GM12878 (cell line): Measurements from ENCODE around the gene NDUFS4. TPM values are rescaled to one million over a fixed set of nuclear protein-coding genes. Genes with fewer than 3 reads are reported as not detected.

ENCODE experiments used
- ATF3 ChIP-seq: IDR thresholded peaks from 2 replicates; pipeline ENCODE4 v1.6.1; 2011; ENCODE audit warnings: low read depth, mild to moderate bottlenecking, low read length, moderate library complexity, borderline replicate concordance; ENCODE audit errors: extremely low read depth
- CEBPZ ChIP-seq: fragments of 150-350 bp; IDR thresholded peaks from 2 replicates; pipeline ENCODE4 v1.6.1; 2016; ENCODE audit warnings: low read depth, low read length
- ESRRA ChIP-seq: IDR thresholded peaks from 2 replicates; pipeline ENCODE4 v1.6.1; 2012; ENCODE audit warnings: mild to moderate bottlenecking, low read length, improper control_type of control experiment
- NFIC ChIP-seq: IDR thresholded peaks from 2 replicates; pipeline ENCODE4 v1.6.1; 2012; ENCODE audit warnings: low read depth, mild to moderate bottlenecking, inconsistent platforms, low read length, moderate library complexity
- PKNOX1 ChIP-seq: fragments of 450-650 bp; IDR thresholded peaks from 2 replicates; pipeline ENCODE4 v1.6.1; 2016; ENCODE audit warnings: mild to moderate bottlenecking
- POU2F2 ChIP-seq: IDR thresholded peaks from 3 replicates; pipeline ENCODE4 v1.6.1; 2011; ENCODE audit warnings: low read depth, mild to moderate bottlenecking, low read length, borderline replicate concordance
- RAD21 ChIP-seq: IDR thresholded peaks from 2 replicates; pipeline ENCODE4 v1.6.1; 2011; ENCODE audit warnings: mild to moderate bottlenecking, low read depth, low read length, moderate library complexity; ENCODE audit not compliant: insufficient read depth
- ZNF24 ChIP-seq: fragments of 450-650 bp; IDR thresholded peaks from 2 replicates; pipeline ENCODE4 v1.6.1; 2017; ENCODE audit warnings: antibody characterized with exemption, mild to moderate bottlenecking
- ZSCAN29 ChIP-seq: fragments of 450-650 bp; IDR thresholded peaks from 2 replicates; pipeline ENCODE4 v1.6.1; 2017; ENCODE audit warnings: mild to moderate bottlenecking, moderate library complexity
- polyA plus RNA-seq, 11 experiments: library from polyadenylated mRNA; depleted of rRNA in 4 of 11; unstranded in 6 of 11; stranded (reverse) in 5 of 11; fragments of >200 nt; fragmentation: Nextera tagmentation in 4 of 11; fragmentation: Illumina TruSeq in 1 of 11; extraction: Ambion mirVana in 4 of 11; extraction: Trizol in 1 of 11; gene quantifications; 1 replicate in 1 of 11; 2 replicates in 10 of 11; pipeline versions ENCODE4 v1.2.1 to v1.2.3, GENCODE V29; 2011 to 2016; ENCODE audit warnings: inconsistent platforms in 2 of 11, missing spikeins in 2 of 11, low read depth in 1 of 11
- total RNA-seq, 4 experiments: library from RNA; depleted of rRNA in 3 of 4; stranded (reverse); fragments of >200 nt in 3 of 4; fragmentation: Illumina TruSeq in 1 of 4; extraction: Trizol in 1 of 4; gene quantifications; 2 replicates each; pipeline versions ENCODE4 v1.2.1 to v1.2.3, GENCODE V29; 2013 to 2021
- TF ChIP-seq, protein P1 (sequence below): IDR thresholded peaks from 2 replicates; pipeline ENCODE4 v1.6.1; 2011; ENCODE audit warnings: low read depth, low read length, improper control_type of control experiment, borderline replicate concordance

The NDUFS4 gene
- total and polyA plus RNA-seq, 10 of the 15 experiments (the other 5 are each of a cell fraction or from before 2014, with no cell fraction given), result 69.9 to 366 (median 114) TPM

- TF ChIP-seq ATF3, result no peak
- TF ChIP-seq, protein P1, sequence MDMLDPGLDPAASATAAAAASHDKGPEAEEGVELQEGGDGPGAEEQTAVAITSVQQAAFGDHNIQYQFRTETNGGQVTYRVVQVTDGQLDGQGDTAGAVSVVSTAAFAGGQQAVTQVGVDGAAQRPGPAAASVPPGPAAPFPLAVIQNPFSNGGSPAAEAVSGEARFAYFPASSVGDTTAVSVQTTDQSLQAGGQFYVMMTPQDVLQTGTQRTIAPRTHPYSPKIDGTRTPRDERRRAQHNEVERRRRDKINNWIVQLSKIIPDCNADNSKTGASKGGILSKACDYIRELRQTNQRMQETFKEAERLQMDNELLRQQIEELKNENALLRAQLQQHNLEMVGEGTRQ, result no peak
- TF ChIP-seq POU2F2, result no peak
- TF ChIP-seq ZSCAN29, result no peak
- TF ChIP-seq ZNF24, result no peak
- TF ChIP-seq NFIC, result no peak
- TF ChIP-seq PKNOX1, result no peak
- no peak for TF ChIP-seq ESRRA
- no peak for TF ChIP-seq CEBPZ
- TF ChIP-seq RAD21, result no peak
Measured at GRCh38 chr5:53571403-53571802, 11.0 kb downstream of the NDUFS4 start (continued).
